ENCODE results near the gene ZNG1B.
"Not testable (repeated sequence)": the region's sequence is repeated elsewhere in the genome, so short reads cannot be mapped to it uniquely, and the experiment has no call there.

DNA sequence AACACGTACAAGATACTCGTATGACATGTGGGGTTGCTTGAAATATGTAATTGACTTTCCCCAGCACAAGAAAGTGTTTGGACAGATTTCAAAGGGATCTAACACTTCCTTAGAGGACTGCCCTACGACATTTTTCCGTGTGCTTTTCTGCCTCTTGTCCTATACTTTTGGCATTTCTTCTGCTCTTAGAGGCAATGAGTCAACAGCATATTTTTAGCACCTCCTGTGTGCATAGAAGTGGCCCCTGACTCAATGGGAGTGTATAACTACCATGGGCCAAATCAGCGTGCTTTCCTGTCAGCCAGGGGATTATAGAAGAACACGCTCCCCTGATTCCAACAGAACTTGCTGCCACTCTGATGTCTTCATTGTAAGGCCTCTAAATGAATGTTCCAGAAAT is 99.1 kb downstream of the ZNG1B start:
- TF ChIP-seq, protein P1, sequence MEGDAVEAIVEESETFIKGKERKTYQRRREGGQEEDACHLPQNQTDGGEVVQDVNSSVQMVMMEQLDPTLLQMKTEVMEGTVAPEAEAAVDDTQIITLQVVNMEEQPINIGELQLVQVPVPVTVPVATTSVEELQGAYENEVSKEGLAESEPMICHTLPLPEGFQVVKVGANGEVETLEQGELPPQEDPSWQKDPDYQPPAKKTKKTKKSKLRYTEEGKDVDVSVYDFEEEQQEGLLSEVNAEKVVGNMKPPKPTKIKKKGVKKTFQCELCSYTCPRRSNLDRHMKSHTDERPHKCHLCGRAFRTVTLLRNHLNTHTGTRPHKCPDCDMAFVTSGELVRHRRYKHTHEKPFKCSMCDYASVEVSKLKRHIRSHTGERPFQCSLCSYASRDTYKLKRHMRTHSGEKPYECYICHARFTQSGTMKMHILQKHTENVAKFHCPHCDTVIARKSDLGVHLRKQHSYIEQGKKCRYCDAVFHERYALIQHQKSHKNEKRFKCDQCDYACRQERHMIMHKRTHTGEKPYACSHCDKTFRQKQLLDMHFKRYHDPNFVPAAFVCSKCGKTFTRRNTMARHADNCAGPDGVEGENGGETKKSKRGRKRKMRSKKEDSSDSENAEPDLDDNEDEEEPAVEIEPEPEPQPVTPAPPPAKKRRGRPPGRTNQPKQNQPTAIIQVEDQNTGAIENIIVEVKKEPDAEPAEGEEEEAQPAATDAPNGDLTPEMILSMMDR (conservative IDR thresholded peaks at IDR 0.05 in 1 of 2, IDR thresholded peaks at IDR 0.05 in 1 of 2; ENCODE audit: low read depth in 1 of 2, low read length in 2 of 2): not testable (repeated sequence)
- not testable (repeated sequence) for TF ChIP-seq EZH2 (IDR thresholded peaks at IDR 0.05; ENCODE audit: low read length, missing control alignments)

All from fibroblast of lung (primary cell).